ENCODE measurements around the gene CLEC2L. TPM values are rescaled to one million over a fixed set of nuclear protein-coding genes. Genes with fewer than 3 reads are reported as not detected.

Gene CLEC2L
- total and polyA plus RNA-seq, 2 of the 13 experiments (the other 11 are each of a cell fraction or from before 2014, with no cell fraction given) = 0.20 to 0.25 TPM

GRCh38 chr7:139568813-139569490 is 45.5 kb downstream of the CLEC2L start:
- POLR2A ChIA-PET = no interaction called here

More at GRCh38 chr7:139568813-139569490, 45.5 kb downstream of the CLEC2L start:
- intact Hi-C loops (cut with micrococcal nuclease; ENCODE audit: unreplicated experiment) (no loop called here), in situ Hi-C loops (cut with HindIII; ENCODE audit: extremely low pct_ligation_motif_present, low pct_unique_long_range_greater_than_20kb) (no loop called here)
- Histone ChIP-seq H3K4me1 (ENCODE audit: insufficient read depth, low read length) (peaks cover 33% of the 10 kb centered on the region), H3K27me3 (ENCODE audit: control insufficient read depth in 1 of 2, insufficient read depth in 2 of 2, low read length in 2 of 2) (no peaks in the 10 kb centered on the region), H2AFZ (ENCODE audit: low read length) (no peak overlapping the region), H3K4me2 (ENCODE audit: low read depth, low read length) (no peak overlapping the region), H3K9me3 (ENCODE audit: low read length) (no peaks in the 10 kb centered on the region), H3K36me3 (replicated peaks in 1 of 2; ENCODE audit: control insufficient read depth in 1 of 2, insufficient read depth in 2 of 2, low read length in 2 of 2) (peaks cover 5 to 19% of the 10 kb centered on the region in 2 experiments; a peak in 4 of 5 replicates), H3K79me2 (ENCODE audit: insufficient read depth, low read length) (no peaks in the 10 kb centered on the region), H3K27ac (ENCODE audit: extremely low read length, insufficient read depth, low read length) (no peak overlapping the region), H3K4me3 (replicated peaks in 1 of 3; ENCODE audit: insufficient read depth in 1 of 3, low read depth in 2 of 3, low read length in 3 of 3) (no peak overlapping the region), H3K9ac (ENCODE audit: insufficient read depth, low read depth, low read length) (no peak overlapping the region), H4K20me1 (ENCODE audit: insufficient read depth, low read length) (peaks cover 3% of the 10 kb centered on the region; the same call in 1 of the 2 replicates)
- DNase-seq (ENCODE audit: low spot score) (no peak), ATAC-seq (no peak), FAIRE-seq (no peak)
- WGBS (ENCODE audit: low lambda C conversion rate) = 98% methylated on average over 12 of the region's 12 CpGs
- BruUV-seq (replicated peaks) = no TSS peak
- peak; percentile 52 for TF ChIP-seq AGO2 (optimal IDR thresholded peaks at IDR 0.05; ENCODE audit: low read depth, low read length)
- TF ChIP-seq FOSL2 (CRISPR knock-in tag; IDR thresholded peaks at IDR 0.05) = no peak
- no peak for TF ChIP-seq BCL6 (CRISPR knock-in tag; IDR thresholded peaks at IDR 0.05)
- no peak for TF ChIP-seq ZNF770 (CRISPR knock-in tag; IDR thresholded peaks at IDR 0.05)
- no peak for TF ChIP-seq SPEN (CRISPR knock-in tag; IDR thresholded peaks at IDR 0.05; ENCODE audit: low read depth)
- no peak for TF ChIP-seq FOXM1 (CRISPR knock-in tag; IDR thresholded peaks at IDR 0.05)
- TF ChIP-seq RBM22 (optimal IDR thresholded peaks at IDR 0.05; ENCODE audit: low read length) = peak; percentile 85
- CTCF ChIA-PET (ENCODE audit: low intra/inter-chr PET ratio, low total read pairs) = no interaction called here

Measured in HepG2 (cell line).